PFSK-1 (cell line): Measurements from ENCODE around the gene INPP5D.

Experiments used
- FOXP2 ChIP-seq: optimal IDR thresholded peaks from 2 replicates; pipeline ENCODE3; 2011; ENCODE audit warnings: borderline replicate concordance, control low read depth, inconsistent platforms; ENCODE audit not compliant: insufficient read depth; ENCODE audit errors: extremely low read length, extremely low read depth
- POLR2AphosphoS5 ChIP-seq: IDR thresholded peaks from 2 replicates; pipeline ENCODE4 v1.6.1; 2012; ENCODE audit warnings: low read depth, mild to moderate bottlenecking, control low read depth, low read length, moderate library complexity
- SIN3A ChIP-seq: IDR thresholded peaks from 2 replicates; pipeline ENCODE4 v1.6.1; 2012; ENCODE audit warnings: mild to moderate bottlenecking, low read length, moderate library complexity, borderline replicate concordance; ENCODE audit not compliant: insufficient read depth
- TAF1 ChIP-seq: IDR thresholded peaks from 2 replicates; pipeline ENCODE4 v1.6.1; 2012; ENCODE audit warnings: low read length, control low read depth, borderline replicate concordance; ENCODE audit not compliant: insufficient read depth
- TF ChIP-seq, protein P1 (sequence below), 2 experiments: IDR thresholded peaks; 2 replicates each; pipeline versions ENCODE4 v1.6.1 to v1.8.0; 2011 to 2012; ENCODE audit warnings: low read depth in 2 of 2, low read length in 2 of 2, control low read depth in 1 of 2, inconsistent platforms in 1 of 2, mild to moderate bottlenecking in 1 of 2, moderate library complexity in 1 of 2; ENCODE audit not compliant: insufficient read depth in 1 of 2

Gene INPP5D

DNA sequence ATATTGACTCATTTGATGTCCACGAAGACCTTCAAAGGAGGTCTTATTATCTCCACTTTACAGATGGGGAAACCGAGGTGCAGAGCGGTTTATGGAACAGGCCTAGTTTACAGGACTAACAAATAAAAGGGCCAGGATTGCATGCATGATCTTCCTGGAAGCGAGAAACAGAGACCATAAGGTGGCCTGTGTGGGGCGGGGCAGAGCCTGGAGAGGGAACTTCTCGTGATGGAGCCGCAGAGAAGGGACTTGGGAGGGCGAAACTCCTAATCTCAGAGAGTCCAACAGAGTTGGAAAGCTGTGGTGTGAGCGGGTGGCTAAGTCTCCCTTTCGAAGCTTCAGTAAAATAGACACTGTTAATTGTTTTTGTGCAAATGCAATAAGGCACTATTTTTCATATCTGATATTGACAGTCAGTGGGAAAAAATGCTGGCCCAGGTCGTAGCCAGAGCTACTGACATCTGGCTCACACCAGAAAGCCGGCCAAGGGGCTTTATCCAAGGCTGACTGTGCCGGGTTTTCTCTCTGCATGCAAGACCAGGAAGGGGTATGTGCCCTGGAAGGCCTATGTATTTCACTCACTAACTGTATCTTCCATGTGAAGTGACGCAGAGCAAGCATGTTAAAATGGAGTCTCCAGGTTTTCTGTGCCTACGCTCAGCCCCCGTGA is 4.5 kb downstream of the INPP5D start:
- no peak for TF ChIP-seq SIN3A
- TF ChIP-seq POLR2AphosphoS5: no peak
- TF ChIP-seq TAF1: no peak
- TF ChIP-seq, protein P1, sequence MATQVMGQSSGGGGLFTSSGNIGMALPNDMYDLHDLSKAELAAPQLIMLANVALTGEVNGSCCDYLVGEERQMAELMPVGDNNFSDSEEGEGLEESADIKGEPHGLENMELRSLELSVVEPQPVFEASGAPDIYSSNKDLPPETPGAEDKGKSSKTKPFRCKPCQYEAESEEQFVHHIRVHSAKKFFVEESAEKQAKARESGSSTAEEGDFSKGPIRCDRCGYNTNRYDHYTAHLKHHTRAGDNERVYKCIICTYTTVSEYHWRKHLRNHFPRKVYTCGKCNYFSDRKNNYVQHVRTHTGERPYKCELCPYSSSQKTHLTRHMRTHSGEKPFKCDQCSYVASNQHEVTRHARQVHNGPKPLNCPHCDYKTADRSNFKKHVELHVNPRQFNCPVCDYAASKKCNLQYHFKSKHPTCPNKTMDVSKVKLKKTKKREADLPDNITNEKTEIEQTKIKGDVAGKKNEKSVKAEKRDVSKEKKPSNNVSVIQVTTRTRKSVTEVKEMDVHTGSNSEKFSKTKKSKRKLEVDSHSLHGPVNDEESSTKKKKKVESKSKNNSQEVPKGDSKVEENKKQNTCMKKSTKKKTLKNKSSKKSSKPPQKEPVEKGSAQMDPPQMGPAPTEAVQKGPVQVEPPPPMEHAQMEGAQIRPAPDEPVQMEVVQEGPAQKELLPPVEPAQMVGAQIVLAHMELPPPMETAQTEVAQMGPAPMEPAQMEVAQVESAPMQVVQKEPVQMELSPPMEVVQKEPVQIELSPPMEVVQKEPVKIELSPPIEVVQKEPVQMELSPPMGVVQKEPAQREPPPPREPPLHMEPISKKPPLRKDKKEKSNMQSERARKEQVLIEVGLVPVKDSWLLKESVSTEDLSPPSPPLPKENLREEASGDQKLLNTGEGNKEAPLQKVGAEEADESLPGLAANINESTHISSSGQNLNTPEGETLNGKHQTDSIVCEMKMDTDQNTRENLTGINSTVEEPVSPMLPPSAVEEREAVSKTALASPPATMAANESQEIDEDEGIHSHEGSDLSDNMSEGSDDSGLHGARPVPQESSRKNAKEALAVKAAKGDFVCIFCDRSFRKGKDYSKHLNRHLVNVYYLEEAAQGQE (IDR thresholded peaks at IDR 0.05; ENCODE audit: insufficient read depth in 1 of 2, low read depth in 2 of 2, low read length in 2 of 2): no peak
- no peak for TF ChIP-seq FOXP2

DNA sequence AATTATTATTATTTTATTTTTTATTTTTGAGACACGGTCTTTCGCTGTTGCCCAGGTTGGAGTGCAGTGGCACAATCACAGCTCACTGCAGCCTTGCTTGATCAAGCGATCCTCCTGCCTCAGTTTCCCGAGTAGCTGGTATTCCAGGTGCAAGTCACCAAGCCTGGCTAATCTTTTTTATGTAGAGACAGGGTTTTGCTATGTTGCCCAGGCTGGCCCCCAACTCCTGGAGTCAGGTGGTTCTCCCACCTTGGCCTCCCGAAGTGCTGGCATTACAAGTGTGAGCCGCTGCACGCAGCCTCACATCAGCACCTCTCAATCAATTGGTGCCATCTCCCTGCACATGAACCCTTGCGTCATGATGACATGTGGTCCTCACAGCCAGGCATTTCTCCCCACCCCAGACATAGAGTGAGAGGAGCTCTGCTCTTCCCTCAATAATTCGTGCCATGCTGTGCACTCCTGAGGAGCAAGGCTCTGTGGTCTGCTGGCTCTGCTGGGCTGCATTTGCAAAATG is 5.9 kb downstream of the INPP5D start:
- TF ChIP-seq TAF1: no peak
- TF ChIP-seq, protein P1 (IDR thresholded peaks at IDR 0.05; ENCODE audit: insufficient read depth in 1 of 2, low read depth in 2 of 2, low read length in 2 of 2): no peak
- TF ChIP-seq SIN3A: no peak
- TF ChIP-seq POLR2AphosphoS5: no peak
- no peak for TF ChIP-seq FOXP2

DNA sequence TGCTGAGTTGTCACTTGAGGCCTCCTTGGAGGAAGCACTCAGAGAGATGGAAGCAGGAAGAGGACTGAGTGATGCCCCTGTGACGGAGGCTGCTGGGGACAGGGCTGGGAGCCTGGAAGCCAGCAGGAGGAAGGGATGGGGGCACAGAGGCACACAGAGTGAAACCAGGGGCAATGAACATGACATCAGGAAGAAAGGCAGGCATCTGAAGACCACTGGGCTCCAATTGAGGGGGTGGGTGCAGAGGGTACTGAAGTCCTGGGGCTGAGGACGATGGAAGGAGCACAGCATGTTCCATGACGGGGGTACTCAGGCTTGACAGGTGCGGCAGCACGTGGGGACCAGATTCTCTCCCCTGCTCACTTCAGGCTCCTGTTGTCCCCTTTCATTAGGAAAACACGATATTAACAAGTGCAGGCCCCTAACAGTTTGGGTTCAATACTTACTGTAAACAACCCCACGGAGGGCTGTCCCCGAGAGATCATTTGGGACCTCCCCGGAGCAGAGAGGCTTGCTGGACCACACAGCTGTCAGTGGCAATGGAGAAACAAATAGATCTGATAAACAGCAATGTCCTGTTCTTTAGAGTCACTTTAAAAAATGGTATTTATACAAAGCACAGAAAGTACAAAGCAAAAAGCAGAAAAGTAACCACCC is 8.7 kb downstream of the INPP5D start:
- TF ChIP-seq SIN3A: no peak
- TF ChIP-seq TAF1: no peak
- TF ChIP-seq FOXP2: no peak
- no peak for TF ChIP-seq POLR2AphosphoS5
- TF ChIP-seq, protein P1 (IDR thresholded peaks at IDR 0.05; ENCODE audit: insufficient read depth in 1 of 2, low read depth in 2 of 2, low read length in 2 of 2): no peak

DNA sequence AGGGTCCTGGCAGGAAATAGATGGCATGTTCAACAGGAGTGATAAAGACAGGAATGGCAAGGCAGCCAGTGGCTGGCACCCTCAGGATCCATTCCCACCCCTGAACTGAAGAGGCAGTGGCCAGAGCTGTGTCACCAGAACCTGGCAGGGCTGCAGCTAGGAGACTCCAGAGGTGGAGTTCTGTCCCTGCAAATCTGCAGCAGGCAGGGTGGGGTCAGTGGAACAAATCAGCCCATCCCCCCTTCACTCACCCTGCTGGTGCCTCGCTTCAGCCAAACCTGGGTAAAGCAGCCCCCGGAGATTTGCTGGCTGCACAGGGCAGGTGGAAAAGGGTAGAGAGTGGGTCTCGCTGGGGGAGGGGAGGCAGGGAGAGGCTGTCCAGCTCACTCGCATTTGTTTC is 12.7 kb downstream of the INPP5D start:
- no peak for TF ChIP-seq POLR2AphosphoS5
- TF ChIP-seq, protein P1 (IDR thresholded peaks at IDR 0.05; ENCODE audit: insufficient read depth in 1 of 2, low read depth in 2 of 2, low read length in 2 of 2): no peak
- TF ChIP-seq FOXP2: no peak
- no peak for TF ChIP-seq SIN3A
- no peak for TF ChIP-seq TAF1
